GM12878 (cell line): ENCODE data around the gene GGPS1. TPM values are rescaled to one million over a fixed set of nuclear protein-coding genes. Genes with fewer than 3 reads are reported as not detected.

Experiments
- BMI1 ChIP-seq: fragments of 450-650 bp; IDR thresholded peaks from 2 replicates; pipeline ENCODE4 v1.6.1; 2016; ENCODE audit warnings: mild to moderate bottlenecking, moderate library complexity, borderline replicate concordance
- ESRRA ChIP-seq: IDR thresholded peaks from 2 replicates; pipeline ENCODE4 v1.6.1; 2012; ENCODE audit warnings: mild to moderate bottlenecking, low read length, improper control_type of control experiment
- HSF1 ChIP-seq: fragments of 150-350 bp; IDR thresholded peaks from 2 replicates; pipeline ENCODE4 v1.6.1; 2014; ENCODE audit warnings: mild to moderate bottlenecking, low read depth, low read length
- NFIC ChIP-seq: IDR thresholded peaks from 2 replicates; pipeline ENCODE4 v1.6.1; 2012; ENCODE audit warnings: low read depth, mild to moderate bottlenecking, inconsistent platforms, low read length, moderate library complexity
- POU2F2 ChIP-seq: IDR thresholded peaks from 3 replicates; pipeline ENCODE4 v1.6.1; 2011; ENCODE audit warnings: low read depth, mild to moderate bottlenecking, low read length, borderline replicate concordance
- RCOR1 ChIP-seq: conservative IDR thresholded peaks from 2 replicates; pipeline ENCODE4 v1.6.1; 2012; ENCODE audit warnings: low read depth, low read length, improper control_type of control experiment
- RFX5 ChIP-seq: IDR thresholded peaks from 2 replicates; pipeline ENCODE4 v1.6.1; 2011; ENCODE audit warnings: low read depth, low read length, improper control_type of control experiment
- SKIL ChIP-seq: fragments of 450-650 bp; IDR thresholded peaks from 2 replicates; pipeline ENCODE4 v1.6.1; 2017; ENCODE audit warnings: mild to moderate bottlenecking, low read depth, inconsistent platforms; ENCODE audit not compliant: poor library complexity, severe bottlenecking
- SMAD5 ChIP-seq: IDR thresholded peaks from 2 replicates; pipeline ENCODE4 v1.6.1; 2016; ENCODE audit warnings: antibody characterized with exemption, low read depth
- SMARCA5 ChIP-seq: fragments of 450-650 bp; IDR thresholded peaks from 2 replicates; pipeline ENCODE4 v1.6.1; 2017; ENCODE audit warnings: mild to moderate bottlenecking
- TBL1XR1 ChIP-seq: IDR thresholded peaks from 2 replicates; pipeline ENCODE4 v1.6.1; 2012; ENCODE audit warnings: low read depth, low read length, improper control_type of control experiment
- TCF3 ChIP-seq: IDR thresholded peaks from 2 replicates; pipeline ENCODE4 v1.6.1; 2012; ENCODE audit warnings: low read depth, mild to moderate bottlenecking, low read length, borderline replicate concordance; ENCODE audit not compliant: insufficient read depth
- ZBED1 ChIP-seq: IDR thresholded peaks from 2 replicates; pipeline ENCODE4 v1.6.1; 2016; ENCODE audit warnings: borderline replicate concordance
- ZBTB11 ChIP-seq: fragments of 450-650 bp; formaldehyde crosslinking; IDR thresholded peaks from 2 replicates; pipeline ENCODE4 v1.5.0; 2022; ENCODE audit warnings: mild to moderate bottlenecking, missing genetic modification characterization
- ZNF592 ChIP-seq: fragments of 450-650 bp; IDR thresholded peaks from 2 replicates; pipeline ENCODE4 v1.6.1; 2017; ENCODE audit warnings: mild to moderate bottlenecking, moderate library complexity
- polyA plus RNA-seq, 11 experiments: library from polyadenylated mRNA; depleted of rRNA in 4 of 11; unstranded in 6 of 11; stranded (reverse) in 5 of 11; fragments of >200 nt; fragmentation: Nextera tagmentation in 4 of 11; fragmentation: Illumina TruSeq in 1 of 11; extraction: Ambion mirVana in 4 of 11; extraction: Trizol in 1 of 11; gene quantifications; 1 replicate in 1 of 11; 2 replicates in 10 of 11; pipeline versions ENCODE4 v1.2.1 to v1.2.3, GENCODE V29; 2011 to 2016; ENCODE audit warnings: inconsistent platforms in 2 of 11, missing spikeins in 2 of 11, low read depth in 1 of 11
- total RNA-seq, 4 experiments: library from RNA; depleted of rRNA in 3 of 4; stranded (reverse); fragments of >200 nt in 3 of 4; fragmentation: Illumina TruSeq in 1 of 4; extraction: Trizol in 1 of 4; gene quantifications; 2 replicates each; pipeline versions ENCODE4 v1.2.1 to v1.2.3, GENCODE V29; 2013 to 2021

GGPS1 gene
- total and polyA plus RNA-seq, 10 of the 15 experiments (the other 5 are each of a cell fraction or from before 2014, with no cell fraction given) = 15.1 to 36.0 (median 25.3) TPM

- TF ChIP-seq SKIL (peak; percentile 6), ESRRA (no peak), ZNF592 (no peak), HSF1 (no peak), NFIC (no peak), SMARCA5 (peak; percentile 46; the same call in 1 of the 2 replicates), RCOR1 (no peak), BMI1 (no peak), SMAD5 (no peak), ZBED1 (no peak), TBL1XR1 (no peak), POU2F2 (no peak; the same call in 2 of the 3 replicates), TCF3 (no peak), RFX5 (no peak), ZBTB11 (no peak)
These were observed 951 bp downstream of the GGPS1 start (continued) for GRCh38 chr1:235329139-235329902.
